Glutamatergic neuron (in vitro differentiated cells): ENCODE data around the gene HECTD4. TPM values are rescaled to one million over a fixed set of nuclear protein-coding genes. Genes with fewer than 3 reads are reported as not detected.

Experiments
- DNase-seq: peaks from one replicate; pipeline ENCODE4 v3.0.0; 2022
- H3K27ac Mint-ChIP-seq: one replicate; pipeline ENCODE4 v1.8.0; 2020; ENCODE audit warnings: mild to moderate bottlenecking, mixed read lengths, inconsistent platforms; ENCODE audit not compliant: unreplicated experiment
- H3K27me3 Mint-ChIP-seq: one replicate; pipeline ENCODE4 v1.8.0; 2020; ENCODE audit warnings: mild to moderate bottlenecking, moderate library complexity, mixed read lengths, inconsistent platforms; ENCODE audit not compliant: unreplicated experiment
- H3K36me3 Mint-ChIP-seq: one replicate; pipeline ENCODE4 v1.8.0; 2020; ENCODE audit warnings: mild to moderate bottlenecking, mixed read lengths, inconsistent platforms; ENCODE audit not compliant: unreplicated experiment
- H3K4me1 Mint-ChIP-seq: one replicate; pipeline ENCODE4 v1.8.0; 2020; ENCODE audit warnings: mild to moderate bottlenecking, low read depth, mixed read lengths, inconsistent platforms; ENCODE audit not compliant: unreplicated experiment
- H3K4me3 Mint-ChIP-seq: one replicate; pipeline ENCODE4 v1.8.0; 2020; ENCODE audit warnings: mild to moderate bottlenecking, mixed read lengths, inconsistent platforms; ENCODE audit not compliant: unreplicated experiment
- H3K9me3 Mint-ChIP-seq: one replicate; pipeline ENCODE4 v1.8.0; 2020; ENCODE audit warnings: mild to moderate bottlenecking, moderate library complexity, mixed read lengths, inconsistent platforms; ENCODE audit not compliant: unreplicated experiment
- CTCF ChIP-seq: fragments of 200-600 bp; sonication (generic); IDR thresholded peaks from one replicate; pipeline ENCODE4 v1.5.0; 2021; ENCODE audit not compliant: partially characterized antibody, unreplicated experiment
- total RNA-seq: library from RNA; stranded (reverse); fragmentation: NEBNext Ultra II Directional; extraction: Animal tissue kit (Norgen Biotek cat#: 25700); gene quantifications from one replicate; pipeline ENCODE4 v1.2.1, GENCODE V29; 2021; ENCODE audit not compliant: unreplicated experiment

The HECTD4 gene
- total RNA-seq, 1 donor from 2014 or later, result 261 TPM

- H3K9me3 Mint-ChIP-seq, result peaks cover 8% of the 10 kb centered on the region
- no peaks in the 10 kb centered on the region for H3K36me3 Mint-ChIP-seq
- peak; percentile 65 for DNase-seq
- H3K27me3 Mint-ChIP-seq, result peaks cover 4% of the 10 kb centered on the region
- peaks cover 20% of the 10 kb centered on the region for H3K4me1 Mint-ChIP-seq
- H3K27ac Mint-ChIP-seq, result peak overlapping the region; percentile 96
- TF ChIP-seq CTCF, result no peak
- peak overlapping the region; percentile 81 for H3K4me3 Mint-ChIP-seq
Measured at GRCh38 chr12:112386726-112387125, 4.5 kb upstream of the HECTD4 start.

- Mint-ChIP-seq H3K27me3 (peaks cover 12% of the 10 kb centered on the region), H3K9me3 (peaks cover 15% of the 10 kb centered on the region), H3K4me3 (peak overlapping the region; percentile 86), H3K27ac (peak overlapping the region; percentile 91), H3K36me3 (no peaks in the 10 kb centered on the region), H3K4me1 (peaks cover 32% of the 10 kb centered on the region)
- DNase-seq, result no peak
- no peak for TF ChIP-seq CTCF
Measured at GRCh38 chr12:112382866-112383265, 635 bp upstream of the HECTD4 start.

- H3K27ac Mint-ChIP-seq, result peak overlapping the region; percentile 99
- no peaks in the 10 kb centered on the region for H3K36me3 Mint-ChIP-seq
- peaks cover 12% of the 10 kb centered on the region for H3K27me3 Mint-ChIP-seq
- H3K4me1 Mint-ChIP-seq, result peaks cover 23% of the 10 kb centered on the region
- peak overlapping the region; percentile 100 for H3K4me3 Mint-ChIP-seq
- H3K9me3 Mint-ChIP-seq, result peaks cover 14% of the 10 kb centered on the region
- TF ChIP-seq CTCF, result no peak
- DNase-seq, result peak; percentile 72
Measured at GRCh38 chr12:112381406-112381882, 787 bp downstream of the HECTD4 start.

GRCh38 chr12:112380663-112381405, 1.4 kb downstream of the HECTD4 start:
- no peak for TF ChIP-seq CTCF
- Mint-ChIP-seq H3K36me3 (no peaks in the 10 kb centered on the region), H3K9me3 (peaks cover 12% of the 10 kb centered on the region), H3K27me3 (peaks cover 12% of the 10 kb centered on the region), H3K27ac (peak overlapping the region; percentile 99), H3K4me3 (peak overlapping the region; percentile 100), H3K4me1 (peaks cover 17% of the 10 kb centered on the region)
- DNase-seq, result peak; percentile 60

GRCh38 chr12:112375105-112375504, 7.1 kb downstream of the HECTD4 start:
- DNase-seq, result no peak
- Mint-ChIP-seq H3K27me3 (peaks cover 1% of the 10 kb centered on the region), H3K4me3 (no peak overlapping the region), H3K9me3 (no peaks in the 10 kb centered on the region), H3K4me1 (peaks cover 6% of the 10 kb centered on the region), H3K36me3 (peaks cover 5% of the 10 kb centered on the region), H3K27ac (no peak overlapping the region)
- TF ChIP-seq CTCF, result no peak
